Right atrium auricular region (tissue), 2 donors: Measurements from ENCODE around the gene MAP1B. TPM values are rescaled to one million over a fixed set of nuclear protein-coding genes. Genes with fewer than 3 reads are reported as not detected.

ENCODE experiments used
- DNase-seq: peaks from one replicate; pipeline ENCODE4 v3.0.0-alpha.2; 2019; ENCODE audit warnings: low spot score
- H3K27ac ChIP-seq, 2 donors: fragments of 200-600 bp; sonication (generic); 1 replicate in 1 of 2; 2 replicates in 1 of 2; pipeline ENCODE4 v1.5.1; 2016 to 2019
- H3K27me3 ChIP-seq, 2 donors: fragments of 200-600 bp; sonication (generic); one replicate each; pipeline versions ENCODE4 v1.5.1 to v1.6.0; 2017 to 2019
- H3K36me3 ChIP-seq: fragments of 200-600 bp; sonication (generic); one replicate; pipeline ENCODE4 v1.5.1; 2016
- H3K4me1 ChIP-seq, 2 donors: fragments of 200-600 bp; sonication (generic); one replicate each; pipeline versions ENCODE4 v1.5.1 to v1.6.0; 2017 to 2019
- H3K4me3 ChIP-seq, 2 donors: fragments of 200-600 bp; sonication (generic); 1 replicate in 1 of 2; 2 replicates in 1 of 2; pipeline ENCODE4 v1.5.1; 2017 to 2019; ENCODE audit warnings: mild to moderate bottlenecking in 1 of 2, moderate library complexity in 1 of 2
- H3K9me3 ChIP-seq, 2 donors: fragments of 200-600 bp; sonication (generic); one replicate each; pipeline ENCODE4 v1.5.1; 2019
- total RNA-seq, 2 donors: library from RNA; depleted of rRNA; stranded (reverse); fragments of >200 nt; gene quantifications; one replicate each; pipeline ENCODE4 v1.1.0, GENCODE V29; 2016
- TF ChIP-seq, protein P1 (sequence below), 2 donors: fragments of 200-600 bp; sonication (generic); IDR thresholded peaks; one replicate each; pipeline ENCODE4 v1.5.1; 2019; ENCODE audit warnings: antibody characterized with exemption in 2 of 2

MAP1B gene
- total RNA-seq, 2 donors from 2014 or later = 203 to 558 TPM

DNA sequence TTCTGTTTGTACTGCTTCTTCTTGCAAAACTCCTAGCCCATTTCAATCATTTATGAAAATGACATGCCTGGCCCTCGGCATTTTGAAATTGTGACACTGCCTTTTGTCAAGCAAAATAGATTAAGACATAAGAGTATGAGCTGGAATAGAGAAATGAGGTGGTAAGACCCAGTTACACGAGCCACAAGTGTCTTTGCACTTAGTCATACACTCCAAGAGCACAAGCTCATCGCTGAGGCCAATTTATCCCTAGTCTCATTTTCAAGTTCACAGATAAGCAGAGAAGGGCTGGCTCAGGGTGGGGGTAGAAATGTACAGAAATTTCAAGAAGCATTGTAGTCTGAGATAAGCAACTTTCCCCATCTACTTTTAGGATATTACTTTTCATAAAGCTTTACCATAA is 40.6 kb upstream of the MAP1B start:
- no peaks in the 10 kb centered on the region for H3K36me3 ChIP-seq
- H3K4me1 ChIP-seq = no peaks in the 10 kb centered on the region
- H3K9me3 ChIP-seq = no peaks in the 10 kb centered on the region
- H3K27me3 ChIP-seq = no peaks in the 10 kb centered on the region
- no peak for DNase-seq
- no peak overlapping the region for H3K27ac ChIP-seq
- H3K4me3 ChIP-seq = no peak overlapping the region
- TF ChIP-seq, protein P1, sequence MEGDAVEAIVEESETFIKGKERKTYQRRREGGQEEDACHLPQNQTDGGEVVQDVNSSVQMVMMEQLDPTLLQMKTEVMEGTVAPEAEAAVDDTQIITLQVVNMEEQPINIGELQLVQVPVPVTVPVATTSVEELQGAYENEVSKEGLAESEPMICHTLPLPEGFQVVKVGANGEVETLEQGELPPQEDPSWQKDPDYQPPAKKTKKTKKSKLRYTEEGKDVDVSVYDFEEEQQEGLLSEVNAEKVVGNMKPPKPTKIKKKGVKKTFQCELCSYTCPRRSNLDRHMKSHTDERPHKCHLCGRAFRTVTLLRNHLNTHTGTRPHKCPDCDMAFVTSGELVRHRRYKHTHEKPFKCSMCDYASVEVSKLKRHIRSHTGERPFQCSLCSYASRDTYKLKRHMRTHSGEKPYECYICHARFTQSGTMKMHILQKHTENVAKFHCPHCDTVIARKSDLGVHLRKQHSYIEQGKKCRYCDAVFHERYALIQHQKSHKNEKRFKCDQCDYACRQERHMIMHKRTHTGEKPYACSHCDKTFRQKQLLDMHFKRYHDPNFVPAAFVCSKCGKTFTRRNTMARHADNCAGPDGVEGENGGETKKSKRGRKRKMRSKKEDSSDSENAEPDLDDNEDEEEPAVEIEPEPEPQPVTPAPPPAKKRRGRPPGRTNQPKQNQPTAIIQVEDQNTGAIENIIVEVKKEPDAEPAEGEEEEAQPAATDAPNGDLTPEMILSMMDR (IDR thresholded peaks at IDR 0.05) = no peak

DNA sequence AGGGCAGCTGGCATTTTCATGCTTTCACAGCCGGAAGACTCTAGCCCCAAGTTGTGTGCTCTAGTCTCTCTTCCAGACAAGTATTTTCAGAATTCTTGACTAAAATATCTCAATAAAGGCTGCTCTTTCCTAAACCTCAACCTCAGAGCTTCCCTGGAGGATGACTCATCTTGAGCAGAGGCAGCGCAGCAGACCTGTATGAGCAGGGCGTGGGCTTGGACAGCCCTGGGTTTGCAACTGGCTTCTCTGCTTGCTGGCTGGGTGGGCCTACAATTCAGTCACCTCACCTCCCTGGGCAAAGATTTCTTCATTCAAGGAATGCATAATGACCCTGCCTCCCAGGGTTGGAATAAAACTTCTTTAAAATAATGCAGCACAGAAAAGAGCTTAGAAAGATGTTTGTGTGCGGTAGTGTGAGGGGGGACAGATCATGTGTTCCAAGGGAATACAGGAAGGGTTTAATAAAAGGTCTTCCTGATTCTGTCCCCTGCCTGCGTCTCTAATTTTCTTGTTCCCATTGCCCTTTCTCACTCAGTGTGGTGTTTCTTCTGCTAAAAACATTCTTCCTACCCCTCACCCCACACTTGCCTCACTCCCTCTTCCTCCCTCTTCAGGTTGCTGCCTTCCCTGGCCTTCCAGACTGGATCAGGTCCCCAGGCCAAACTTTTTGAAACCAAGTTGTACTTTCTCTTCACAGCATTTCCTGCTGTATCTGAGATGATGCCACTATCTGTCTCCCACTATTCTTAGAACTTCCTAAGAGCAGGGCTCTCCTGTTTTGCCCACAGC is 39.4 kb upstream of the MAP1B start:
- no peaks in the 10 kb centered on the region for H3K9me3 ChIP-seq
- H3K36me3 ChIP-seq = no peaks in the 10 kb centered on the region
- no peak for DNase-seq
- no peaks in the 10 kb centered on the region for H3K27me3 ChIP-seq
- H3K27ac ChIP-seq = no peak overlapping the region
- H3K4me3 ChIP-seq = no peak overlapping the region
- H3K4me1 ChIP-seq = no peaks in the 10 kb centered on the region
- TF ChIP-seq, protein P1 (IDR thresholded peaks at IDR 0.05) = no peak

DNA sequence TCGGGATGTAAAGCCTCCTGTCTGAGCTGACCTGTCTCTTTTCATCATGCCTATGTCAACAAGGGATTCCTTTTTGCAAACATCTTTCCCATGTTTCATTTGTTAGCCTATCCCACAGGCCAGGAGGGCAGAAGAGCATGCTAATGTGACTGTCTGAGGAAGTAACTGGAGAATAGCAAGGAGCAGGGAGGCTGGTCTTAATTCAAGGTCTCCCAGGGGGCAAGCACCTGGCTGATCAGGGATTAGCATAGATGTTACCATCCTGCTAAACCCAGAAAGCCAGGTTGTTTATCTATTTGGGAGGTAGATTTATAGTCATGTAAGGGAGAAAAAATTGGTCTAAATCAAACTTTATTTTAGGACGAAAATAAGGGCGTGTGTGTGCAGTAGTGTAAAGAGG is 36.7 kb upstream of the MAP1B start:
- no peaks in the 10 kb centered on the region for H3K27me3 ChIP-seq
- H3K4me3 ChIP-seq = no peak overlapping the region
- no peak overlapping the region for H3K27ac ChIP-seq
- TF ChIP-seq, protein P1 (IDR thresholded peaks at IDR 0.05) = no peak
- no peak for DNase-seq
- no peaks in the 10 kb centered on the region for H3K36me3 ChIP-seq
- H3K9me3 ChIP-seq = no peaks in the 10 kb centered on the region
- H3K4me1 ChIP-seq = no peaks in the 10 kb centered on the region

DNA sequence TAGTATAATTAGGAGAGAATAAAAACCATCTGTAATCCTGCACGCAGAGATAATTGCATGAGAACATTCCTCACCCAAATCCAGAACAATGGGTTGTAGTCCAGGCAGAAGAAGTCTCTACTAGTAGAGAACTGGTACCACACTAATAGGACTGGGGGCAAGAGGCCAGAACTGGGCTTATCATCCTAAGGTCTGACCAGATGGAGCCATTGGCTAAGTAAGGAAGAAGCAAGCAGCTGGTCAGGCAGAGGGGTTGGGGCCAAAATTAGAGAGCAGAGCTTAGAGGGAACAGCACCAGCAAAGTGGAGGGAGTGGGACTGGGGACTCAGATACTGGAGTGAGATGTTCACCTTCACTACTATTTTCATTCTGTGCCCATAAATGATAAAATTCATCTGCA is 35.4 kb upstream of the MAP1B start:
- H3K36me3 ChIP-seq = no peaks in the 10 kb centered on the region
- TF ChIP-seq, protein P1 (IDR thresholded peaks at IDR 0.05) = no peak
- no peak overlapping the region for H3K27ac ChIP-seq
- H3K9me3 ChIP-seq = no peaks in the 10 kb centered on the region
- no peak for DNase-seq
- no peaks in the 10 kb centered on the region for H3K4me1 ChIP-seq
- H3K4me3 ChIP-seq = no peak overlapping the region
- H3K27me3 ChIP-seq = no peaks in the 10 kb centered on the region

DNA sequence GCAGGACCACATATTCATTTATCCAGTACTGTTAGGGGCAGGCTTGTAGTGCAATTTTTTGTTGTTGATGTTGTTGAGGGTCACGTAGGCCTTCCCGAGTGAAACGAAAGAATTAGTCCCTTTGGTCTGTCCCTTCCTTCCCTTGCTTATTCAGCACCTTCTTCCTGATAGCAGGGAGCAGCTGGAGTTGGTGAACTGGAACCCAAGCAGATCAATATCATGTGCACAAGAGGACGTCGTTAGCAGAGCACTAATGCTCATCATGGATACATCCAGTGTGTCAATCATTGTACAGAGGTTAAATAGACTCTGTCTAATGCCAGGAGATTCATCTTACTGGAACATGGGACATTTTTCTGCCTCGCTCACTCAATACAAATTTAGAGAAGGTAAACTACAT is 33.0 kb upstream of the MAP1B start:
- TF ChIP-seq, protein P1 (IDR thresholded peaks at IDR 0.05) = no peak
- H3K27ac ChIP-seq = no peak overlapping the region
- no peak for DNase-seq
- no peak overlapping the region for H3K4me3 ChIP-seq
- no peaks in the 10 kb centered on the region for H3K9me3 ChIP-seq
- H3K36me3 ChIP-seq = no peaks in the 10 kb centered on the region
- H3K4me1 ChIP-seq = no peaks in the 10 kb centered on the region
- no peaks in the 10 kb centered on the region for H3K27me3 ChIP-seq

DNA sequence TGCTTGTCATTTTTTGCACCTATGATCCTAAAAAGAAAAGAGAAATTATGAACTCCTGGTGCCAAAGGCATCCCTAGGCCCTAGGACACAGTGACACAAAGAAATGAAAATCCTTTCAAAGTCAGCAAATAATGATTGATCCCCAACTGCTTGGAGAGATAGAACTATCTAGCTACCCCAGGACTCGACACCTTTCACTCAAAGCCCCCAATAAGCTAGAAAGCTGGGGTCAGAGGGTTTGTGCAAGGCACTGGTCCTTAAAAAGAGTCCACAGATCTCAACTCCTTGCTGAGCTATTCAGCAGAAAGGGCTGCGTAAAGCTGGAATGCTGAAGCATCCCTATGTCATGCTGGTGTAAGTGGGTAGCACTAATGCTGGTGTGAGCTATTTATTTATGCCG is 31.8 kb upstream of the MAP1B start:
- H3K36me3 ChIP-seq = no peaks in the 10 kb centered on the region
- TF ChIP-seq, protein P1 (IDR thresholded peaks at IDR 0.05) = no peak
- H3K27me3 ChIP-seq = no peaks in the 10 kb centered on the region
- H3K9me3 ChIP-seq = no peaks in the 10 kb centered on the region
- no peaks in the 10 kb centered on the region for H3K4me1 ChIP-seq
- DNase-seq = no peak
- H3K4me3 ChIP-seq = no peak overlapping the region
- H3K27ac ChIP-seq = no peak overlapping the region
